GM21619 (cell line): ENCODE data around the gene ITPR1.

Source experiments
- ATAC-seq: cut with Tn5 transposase; IDR thresholded peaks from one replicate; pipeline ENCODE4 v1.9.1; 2021; ENCODE audit not compliant: unreplicated experiment

ITPR1 gene

GRCh38 chr3:4633078-4634004, 140.2 kb downstream of the ITPR1 start:
- peak; percentile 72 for ATAC-seq

- ATAC-seq, result no peak
Observed at GRCh38 chr3:4634894-4635293, 141.7 kb downstream of the ITPR1 start.

DNA sequence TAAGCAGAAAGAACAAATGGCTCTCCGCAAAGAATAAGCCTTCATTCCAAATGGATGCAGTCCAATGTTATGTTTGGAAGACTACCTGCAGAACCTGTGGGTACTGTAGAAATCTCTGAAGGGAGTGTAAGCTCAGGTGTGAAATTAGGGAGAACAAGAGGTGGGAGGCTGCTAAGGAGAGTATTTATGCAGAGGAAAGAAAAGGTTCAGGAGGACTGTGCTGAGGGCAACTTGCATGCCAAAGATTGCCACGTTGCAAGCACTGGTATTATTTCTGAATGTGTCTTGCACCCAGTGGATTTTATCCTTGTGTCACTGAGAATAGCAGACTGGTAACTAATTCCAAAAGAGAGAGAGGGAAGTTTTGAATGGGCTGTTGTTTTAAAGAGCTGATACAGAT, 144.1 kb downstream of the ITPR1 start:
- no peak for ATAC-seq

DNA sequence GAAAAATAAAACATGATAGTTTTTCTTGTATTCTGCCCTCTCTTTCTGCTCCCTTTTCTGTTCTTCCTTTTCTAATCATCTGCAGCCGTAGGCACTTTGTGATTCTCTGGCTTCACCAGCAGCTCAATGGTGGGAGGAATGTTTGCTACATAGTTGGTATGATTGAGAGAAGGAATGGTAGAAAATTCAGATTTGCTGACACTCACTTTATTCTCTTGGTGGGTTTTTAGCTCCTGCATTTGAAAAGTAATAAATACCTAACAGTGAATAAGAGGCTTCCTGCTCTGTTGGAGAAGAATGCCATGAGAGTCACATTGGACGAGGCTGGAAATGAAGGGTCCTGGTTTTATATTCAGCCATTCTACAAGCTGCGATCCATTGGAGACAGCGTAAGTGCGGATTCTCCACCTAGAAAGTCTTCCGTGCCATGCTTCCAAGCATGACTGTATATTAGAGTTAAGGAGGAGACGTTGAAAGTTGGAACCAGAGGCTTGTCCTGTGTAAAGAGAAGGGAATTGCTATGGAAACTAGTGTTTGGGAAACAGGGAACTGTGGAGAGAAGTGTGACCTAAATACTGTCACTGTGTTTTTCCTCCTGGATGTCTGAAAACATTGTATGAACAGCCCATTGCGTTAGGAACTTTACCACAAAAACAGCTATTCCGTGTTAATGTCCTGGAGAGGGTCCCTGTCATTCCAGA, 148.9 kb downstream of the ITPR1 start:
- no peak for ATAC-seq

GRCh38 chr3:4642611-4643010, 149.5 kb downstream of the ITPR1 start:
- no peak for ATAC-seq

- no peak for ATAC-seq
Observed at GRCh38 chr3:4643904-4644547, 150.9 kb downstream of the ITPR1 start.

DNA sequence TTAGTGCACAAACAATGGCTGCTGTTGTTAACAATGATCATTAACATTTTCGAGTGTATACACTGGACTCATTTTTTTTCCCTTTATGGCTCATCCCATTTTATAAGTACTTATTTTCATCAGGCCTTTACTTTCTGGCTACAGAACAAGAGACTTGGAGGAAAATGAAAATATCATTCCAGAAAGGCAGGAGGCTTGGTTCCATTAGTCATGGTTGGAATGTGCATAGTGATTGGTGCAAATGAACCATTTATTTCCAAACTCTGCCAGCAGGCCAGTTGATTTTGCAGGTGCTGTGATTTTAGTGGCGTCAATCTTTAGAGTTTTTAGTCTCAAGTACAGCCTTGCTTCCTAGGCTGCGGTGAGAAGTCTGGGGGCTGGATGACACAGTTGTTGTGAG, 151.8 kb downstream of the ITPR1 start:
- ATAC-seq, result no peak

GRCh38 chr3:4645468-4645867, 152.3 kb downstream of the ITPR1 start:
- ATAC-seq, result no peak

DNA sequence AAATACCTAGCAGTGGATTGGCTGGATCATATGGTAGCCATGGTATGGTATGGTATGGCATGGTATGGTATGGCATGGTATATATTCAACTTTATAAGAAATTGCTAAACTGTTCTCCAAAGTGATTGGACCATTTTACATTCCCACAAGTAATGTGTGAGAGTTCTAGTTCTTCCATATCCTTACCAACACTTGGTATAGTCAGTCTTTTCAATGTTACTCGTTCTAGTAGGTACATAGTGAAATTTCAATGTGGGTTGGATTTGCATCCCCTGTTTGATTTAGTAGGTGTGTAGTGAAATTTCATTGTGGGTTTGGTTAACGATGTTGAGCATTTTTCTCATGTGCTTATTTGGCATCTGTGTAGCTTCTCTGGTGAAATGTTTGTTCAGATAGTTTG, 154.3 kb downstream of the ITPR1 start:
- no peak for ATAC-seq

DNA sequence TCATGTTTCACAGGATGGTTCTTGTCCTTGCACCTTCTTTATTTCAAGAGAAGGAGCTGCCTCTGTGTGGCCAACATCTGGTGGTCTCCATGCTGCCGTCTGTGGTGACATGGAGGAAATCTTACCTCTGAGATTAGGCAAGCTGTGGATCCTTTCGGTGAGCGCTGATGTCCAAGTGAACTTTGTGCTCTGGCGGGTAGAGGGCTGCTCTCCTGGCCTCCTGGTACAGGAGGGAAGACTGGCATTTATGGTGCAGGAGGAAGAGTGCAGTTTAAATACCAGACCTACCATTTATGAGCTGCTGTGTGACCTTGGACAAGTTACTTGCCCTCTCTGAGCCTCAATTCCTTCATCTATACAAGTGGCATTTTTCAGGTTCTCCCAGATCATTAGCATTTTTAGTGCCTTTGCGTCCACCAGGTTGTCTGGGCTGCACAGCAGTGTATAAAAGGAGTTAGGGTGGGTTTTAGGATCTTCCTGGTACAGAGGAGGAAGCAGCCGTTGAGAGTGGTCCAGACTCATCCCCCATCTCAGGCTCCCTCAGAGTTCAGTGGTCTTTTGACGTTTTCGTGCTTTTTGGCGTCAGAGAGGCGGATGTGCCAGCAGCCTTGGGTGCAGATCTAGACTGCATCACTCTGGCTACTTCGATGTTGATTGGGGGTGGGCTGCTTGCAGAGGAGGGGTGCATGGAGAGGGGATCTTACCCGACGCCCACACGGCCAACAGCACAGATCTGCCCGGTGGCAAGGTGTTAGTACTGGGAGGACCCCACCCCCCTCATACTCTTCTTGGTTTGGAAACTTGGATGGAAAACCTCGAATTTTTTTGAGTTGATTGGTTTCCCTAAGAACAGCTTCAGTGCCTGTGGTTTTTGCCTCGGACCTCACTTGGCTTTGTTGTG, 162.2 kb downstream of the ITPR1 start:
- no peak for ATAC-seq

DNA sequence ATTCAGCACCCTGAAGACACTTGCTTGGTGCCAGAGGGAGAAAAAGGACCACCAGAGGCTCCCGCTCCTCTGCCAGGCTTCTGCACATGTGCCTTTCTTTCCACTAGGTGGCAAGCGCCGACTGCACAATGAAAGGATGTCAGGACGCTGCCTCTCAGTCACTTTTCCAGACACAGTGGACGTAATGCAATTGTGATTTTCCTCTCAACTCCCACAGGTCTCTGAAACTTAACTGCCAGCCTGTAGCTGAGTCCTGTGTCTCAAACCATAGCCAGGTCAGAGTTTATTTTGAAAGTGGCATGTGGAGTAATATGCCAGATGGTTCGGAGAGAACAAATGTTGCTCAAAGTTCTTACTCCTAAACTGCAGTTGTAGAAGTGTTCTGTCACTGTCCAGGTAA, 162.9 kb downstream of the ITPR1 start:
- ATAC-seq, result no peak

DNA sequence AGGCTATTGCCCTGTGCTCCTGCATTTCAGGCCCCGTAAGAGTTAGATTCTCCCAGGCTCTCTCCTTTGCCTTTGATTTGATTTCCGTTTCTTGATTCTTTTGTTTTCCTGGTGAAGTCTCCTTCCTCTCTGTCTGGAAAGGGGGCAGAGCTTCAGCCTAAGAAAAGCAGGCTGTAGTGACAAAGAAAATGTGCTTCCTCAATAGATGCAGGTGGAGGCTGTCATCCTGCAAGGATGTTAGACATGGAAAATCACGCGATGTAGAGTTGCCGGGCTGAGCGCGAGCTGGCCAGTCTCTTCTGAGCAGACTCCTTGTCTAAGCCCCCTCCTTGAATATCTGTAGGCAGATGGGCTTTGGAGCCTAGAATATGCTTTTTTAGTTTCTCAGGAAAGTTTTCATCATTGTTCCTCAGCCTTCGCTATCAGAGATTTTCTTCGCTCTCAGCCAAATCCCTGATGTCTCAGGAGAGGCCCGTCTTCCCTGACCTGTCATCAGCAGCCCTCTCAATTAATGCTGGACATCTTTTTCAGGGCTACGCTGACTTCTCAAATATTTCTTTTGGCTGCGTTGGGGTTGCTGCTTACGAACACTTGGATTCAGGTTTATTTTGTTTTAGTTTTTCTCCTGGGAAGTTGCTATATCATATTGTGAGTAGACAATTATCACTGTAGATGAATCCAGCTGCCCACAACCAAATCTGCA, 163.6 kb downstream of the ITPR1 start:
- no peak for ATAC-seq

- ATAC-seq, result no peak
Observed at GRCh38 chr3:4660936-4661335, 167.8 kb downstream of the ITPR1 start.

DNA sequence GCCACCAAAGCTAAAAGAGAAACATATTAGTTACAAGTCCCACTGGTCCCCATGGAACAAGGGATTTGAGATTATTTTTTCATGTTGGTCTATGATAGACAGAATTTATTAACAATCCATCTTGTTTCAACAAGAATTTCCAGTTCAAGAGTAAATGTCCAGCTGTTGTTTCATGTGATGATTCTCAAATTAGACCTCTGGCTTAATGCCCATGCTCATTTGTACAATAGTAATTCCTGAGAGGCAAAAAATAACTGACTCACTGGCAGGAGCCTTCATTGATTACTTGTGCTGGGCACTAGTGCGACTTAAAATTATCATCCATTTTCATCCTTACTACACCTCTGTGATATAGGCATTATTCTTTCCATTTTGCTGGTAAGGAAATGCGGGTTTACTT, 171.3 kb downstream of the ITPR1 start:
- ATAC-seq, result no peak

- ATAC-seq, result no peak
Observed at GRCh38 chr3:4665197-4665596, 172.0 kb downstream of the ITPR1 start.

DNA sequence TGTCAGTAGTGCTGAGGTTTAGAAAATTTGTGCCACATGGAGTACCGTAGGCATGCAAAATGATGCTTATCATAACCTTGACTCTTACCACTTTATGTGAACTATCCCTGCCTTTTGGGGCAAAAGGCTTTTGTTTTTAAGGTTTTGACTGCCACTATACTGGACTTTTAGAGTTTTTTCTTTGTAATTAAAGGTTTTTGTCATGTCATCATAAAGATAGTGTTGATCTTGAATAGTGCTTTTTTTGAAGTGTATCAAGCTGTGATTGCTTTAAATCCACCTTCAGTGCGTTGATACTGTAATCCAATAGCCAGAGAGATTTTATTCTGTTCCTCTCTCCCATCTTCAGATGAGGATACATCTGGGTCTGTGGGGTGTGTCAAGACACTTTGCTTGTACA, 172.9 kb downstream of the ITPR1 start:
- no peak for ATAC-seq

DNA sequence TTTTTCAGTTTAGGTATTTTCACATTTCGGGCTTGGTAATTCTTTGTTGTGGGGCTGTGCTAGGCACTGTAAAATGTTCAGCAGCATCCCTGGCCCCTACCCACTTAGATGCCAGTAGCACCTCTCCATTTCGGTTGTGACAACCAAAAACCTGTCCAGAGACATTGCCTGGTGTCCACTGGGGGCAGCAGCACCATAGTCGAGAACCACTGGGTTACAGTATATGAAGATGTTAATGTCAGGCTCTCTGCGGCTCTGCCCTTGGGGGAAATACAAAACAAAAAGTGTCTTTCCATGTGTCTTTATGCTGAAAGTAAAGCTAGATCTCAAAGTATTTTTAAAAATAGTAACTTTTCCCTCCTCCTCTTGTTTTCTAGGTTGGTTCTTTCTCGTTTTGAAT, 177.2 kb downstream of the ITPR1 start:
- ATAC-seq, result no peak

- ATAC-seq, result no peak
Observed at GRCh38 chr3:4672725-4673275, 179.7 kb downstream of the ITPR1 start.

DNA sequence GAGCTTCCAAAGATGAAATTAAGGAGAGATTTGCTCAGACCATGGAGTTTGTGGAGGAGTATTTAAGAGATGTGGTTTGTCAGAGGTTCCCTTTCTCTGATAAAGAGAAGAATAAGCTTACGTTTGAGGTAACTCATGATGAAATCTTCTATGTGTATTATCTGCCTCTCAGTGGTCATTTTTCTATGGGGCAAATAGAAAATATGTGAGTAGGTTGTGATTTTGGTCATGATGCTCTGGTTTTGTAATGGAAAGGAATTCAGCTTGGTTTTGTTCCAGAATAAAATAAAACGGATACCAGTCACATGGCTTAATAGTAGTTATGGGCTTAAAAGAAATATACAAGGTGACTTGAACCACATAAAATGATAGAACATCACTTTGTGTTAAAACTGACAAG, 181.1 kb downstream of the ITPR1 start:
- ATAC-seq, result no peak

GRCh38 chr3:4675704-4676103, 182.6 kb downstream of the ITPR1 start:
- no peak for ATAC-seq
